ENCODE results near the gene CREB3L2. TPM values are rescaled to one million over a fixed set of nuclear protein-coding genes. Genes with fewer than 3 reads are reported as not detected.

Gene CREB3L2
- total and polyA plus RNA-seq, 10 of the 15 experiments (the other 5 are each of a cell fraction or from before 2014, with no cell fraction given), result 6.4 to 67.1 (median 26.2) TPM

- TF ChIP-seq SMARCA5 (IDR thresholded peaks at IDR 0.05) (no peak), SIN3A (IDR thresholded peaks at IDR 0.05; ENCODE audit: low read depth, low read length) (no peak), JUNB (IDR thresholded peaks at IDR 0.05) (no peak), ZNF207 (IDR thresholded peaks at IDR 0.05; ENCODE audit: borderline replicate concordance) (no peak)
These were observed 61.7 kb downstream of the CREB3L2 start (continued) for GRCh38 chr7:137940218-137940617.

- no peaks in the 10 kb centered on the region for H4K20me1 ChIP-seq (ENCODE audit: control insufficient read depth, insufficient read depth)
- no peak overlapping the region for H3K9ac ChIP-seq (ENCODE audit: control insufficient read depth, insufficient read depth, low read length)
- BruUV-seq (replicated peaks), result no TSS peak
- no peak overlapping the region for H3K4me3 ChIP-seq
- DNase-seq (ENCODE audit: low read depth, low spot score) (no peak), FAIRE-seq (no peak), ATAC-seq (no peak)
- CTCF ChIA-PET, result interaction anchor here (0.6 to 12.4 kb wide), 7 partner anchors 11 to 66 kb away, joined by 3 to 132 read pairs (median 3); partner anchors contain the start of gene CREB3L2
- no peaks in the 10 kb centered on the region; the same call in 2 of the 3 replicates for H3K9me3 ChIP-seq (replicated peaks; ENCODE audit: control insufficient read depth, insufficient read depth, low read length)
- peaks cover 35% of the 10 kb centered on the region for H3K4me1 ChIP-seq (ENCODE audit: control insufficient read depth, insufficient read depth, low read length)
- intact Hi-C loops (cut with micrococcal nuclease; ENCODE audit: unreplicated experiment) (loop anchor here (5.0 kb wide), 1 partner anchor 50 kb away; no protein-coding TSS in a partner anchor), in situ Hi-C loops (cut with MboI) (no loop called here)
- H3K36me3 ChIP-seq (ENCODE audit: control insufficient read depth in 2 of 2, insufficient read depth in 2 of 2, low read length in 1 of 2), result peaks cover 2 to 3% of the 10 kb centered on the region in 2 experiments; a peak in 1 of 4 replicates
- H3K4me2 ChIP-seq (ENCODE audit: control insufficient read depth, insufficient read depth), result peak overlapping the region; percentile 24; the same call in 1 of the 2 replicates
- H3K79me2 ChIP-seq (ENCODE audit: control insufficient read depth, insufficient read depth, low read length), result peaks cover 84% of the 10 kb centered on the region
- H3K27me3 ChIP-seq (replicated peaks in 1 of 2; ENCODE audit: control insufficient read depth in 2 of 2, insufficient read depth in 2 of 2, low read length in 1 of 2), result no peaks in the 10 kb centered on the region
- POLR2A ChIA-PET, result interaction anchor here (0.7 to 1.7 kb wide), 6 partner anchors 17 to 65 kb away, joined by 3 to 5 read pairs (median 3); partner anchors contain the start of gene CREB3L2
- RAD21 ChIA-PET (ENCODE audit: unreplicated experiment), result interaction anchor here (0.6 to 1.5 kb wide), 9 partner anchors 14 to 281 kb away, joined by 3 to 4 read pairs (median 3); no protein-coding TSS in a partner anchor
- H3K27ac ChIP-seq (ENCODE audit: control insufficient read depth, insufficient read depth), result peak overlapping the region; percentile 4; the same call in 1 of the 2 replicates
- no peak overlapping the region for H2AFZ ChIP-seq (ENCODE audit: control insufficient read depth, low read depth, low read length)
- SMC1A ChIA-PET (ENCODE audit: uncharacterized antibody, unreplicated experiment), result interaction anchor here (0.6 to 5.2 kb wide), 8 partner anchors 13 to 64 kb away, joined by 3 to 57 read pairs (median 4); partner anchors contain the start of gene CREB3L2
- TF ChIP-seq USF2 (IDR thresholded peaks at IDR 0.05; ENCODE audit: borderline replicate concordance, low read depth, low read length) (no peak), ZNF24 (IDR thresholded peaks at IDR 0.05) (no peak), HDAC6 (IDR thresholded peaks at IDR 0.05; ENCODE audit: unreplicated experiment) (no peak), ASH2L (IDR thresholded peaks at IDR 0.05; ENCODE audit: borderline replicate concordance, low read depth) (no peak), ZBTB11 (CRISPR knock-in tag; IDR thresholded peaks at IDR 0.05) (no peak), CBX3 (IDR thresholded peaks at IDR 0.05; ENCODE audit: borderline replicate concordance, low read depth) (no peak), EGR1 (IDR thresholded peaks at IDR 0.05; ENCODE audit: borderline replicate concordance in 1 of 2, low read depth in 2 of 2, low read length in 2 of 2) (no peak), TCF12 (IDR thresholded peaks at IDR 0.05; ENCODE audit: low read depth, low read length) (no peak), MLLT1 (IDR thresholded peaks at IDR 0.05) (no peak), TCF3 (IDR thresholded peaks at IDR 0.05; ENCODE audit: borderline replicate concordance, insufficient read depth, low read depth, low read length) (no peak), IKZF2 (IDR thresholded peaks at IDR 0.05) (no peak), NFXL1 (IDR thresholded peaks at IDR 0.05; ENCODE audit: borderline replicate concordance) (no peak)
These were observed 64.7 kb downstream of the CREB3L2 start for GRCh38 chr7:137937202-137937560.

Data from GM12878 (cell line).